Right lobe of liver (tissue), 6 donors: ENCODE measurements around the gene CRHBP. TPM values are rescaled to one million over a fixed set of nuclear protein-coding genes. Genes with fewer than 3 reads are reported as not detected.
"Not testable (repeated sequence)": the region's sequence is repeated elsewhere in the genome, so short reads cannot be mapped to it uniquely, and the experiment has no call there.

Experiments
- ATAC-seq, 4 donors: fragments of 200-7000 bp; cut with Tn5 transposase; one replicate each; pipeline ENCODE4 v1.9.1; 2020; ENCODE audit warnings: mild to moderate bottlenecking in 4 of 4, moderate library complexity in 4 of 4
- DNase-seq, 3 donors: peaks; one replicate each; pipeline ENCODE4 v3.0.0-alpha.2; 2020
- H3K27ac ChIP-seq, 3 donors: fragments of 200-600 bp; one replicate each; pipeline ENCODE4 v1.8.0; 2022
- H3K27me3 ChIP-seq, 2 donors: fragments of 200-600 bp; one replicate each; pipeline ENCODE4 v1.8.0; 2022
- H3K36me3 ChIP-seq, 4 donors: fragments of 200-600 bp; sonication (generic) in 1 of 4; one replicate each; pipeline versions ENCODE4 v1.5.1 to v1.8.0; 2017 to 2022; ENCODE audit warnings: control low read depth in 1 of 4
- H3K4me1 ChIP-seq, 4 donors: fragments of 200-600 bp; sonication (generic) in 1 of 4; one replicate each; pipeline versions ENCODE4 v1.5.1 to v1.8.0; 2017 to 2022; ENCODE audit warnings: control low read depth in 1 of 4
- H3K4me3 ChIP-seq, 3 donors: fragments of 200-600 bp; one replicate each; pipeline ENCODE4 v1.8.0; 2022
- H3K9me3 ChIP-seq, 4 donors: fragments of 200-600 bp; sonication (generic) in 1 of 4; one replicate each; pipeline versions ENCODE4 v1.5.1 to v1.8.0; 2017 to 2022; ENCODE audit warnings: control low read depth in 1 of 4
- CTCF ChIP-seq, 4 donors: fragments of 200-600 bp in 3 of 4; fragments of 450-650 bp in 1 of 4; IDR thresholded peaks; one replicate each; pipeline versions ENCODE4 v1.5.1 to v1.8.0; 2016 to 2022; ENCODE audit warnings: antibody characterized with exemption in 4 of 4, mild to moderate bottlenecking in 2 of 4
- POLR2A ChIP-seq: fragments of 450-650 bp; IDR thresholded peaks from one replicate; pipeline ENCODE4 v1.6.1; 2017; ENCODE audit warnings: antibody characterized with exemption, mild to moderate bottlenecking
- WGBS: methylation state at CpG from one replicate; pipeline ENCODE4 v1.1.6; 2018; ENCODE audit warnings: low coverage, low lambda C conversion rate; ENCODE audit not compliant: insufficient coverage; ENCODE audit errors: missing lambda C conversion rate; 5-methylcytosine and 5-hydroxymethylcytosine counted together
- intact Hi-C, 2 donors: fragments of 100-400 bp; cut with DNase I; formaldehyde crosslinking; loops; one replicate each; pipeline versions ENCODE4 v1.11.2 to v1.14.1; 2022
- long read RNA-seq: library from polyadenylated mRNA; unstranded; transcript quantifications from one replicate; pipeline ENCODE4 v2.0.0, GENCODE V29; 2019
- total RNA-seq, 6 experiments: library from RNA; depleted of rRNA in 2 of 6; stranded (reverse); fragments of >200 nt in 2 of 6; fragmentation: NEBNext Ultra II Directional in 3 of 6; extraction: Animal tissue kit (Norgen Biotek cat#: 25700) in 3 of 6; gene quantifications; one replicate each; pipeline versions ENCODE4 v1.1.0 to v1.2.4, GENCODE V29; 2016 to 2023
- donor health status: DM: no; HTN: yes; CAD: no.
- donor health status: DM: no; HTN: no; CAD: no.
- donor health status: DM: no; HTN: no; CAD: no.
- donor health status: DM: no; HTN: yes; CAD: no.
- donor health status: DM: no; HTN: yes; CAD: no.

CRHBP gene
- total RNA-seq = 100 to 1,000 TPM in 2 of 6 experiments, 10 to 100 TPM in 4; 19.2 to 130 (median 40.6) TPM
- long read RNA-seq, transcript CRHBP-201 (7 exons, 1,980 nt) = major isoform, 19 of 22 reads
- long read RNA-seq, partial matches to known transcripts = 2 of 22 reads
- long read RNA-seq, other reads (novel, unspliced or antisense) = 1 of 22 reads

GRCh38 chr5:76952795-76953536 is at the start of gene CRHBP:
Gene CRHBP, plus strand, starts transcription at chr5:76953045. Its CDS starts 90 bp downstream, at chr5:76953135.
- WGBS = 17% methylated on average over 18 of the region's 23 CpGs
- intact Hi-C loops = no loop called here
- ATAC-seq (peak; percentile 60 to 68 (median 64)), DNase-seq (no peak)
- Histone ChIP-seq H3K27ac (peak within 1 kb of the TSS; percentile 31 to 69 (median 37)), H3K4me1 (peaks cover 0 to 13% (median 2%) of the 10 kb centered on the region in 4 donors), H3K27me3 (peaks cover 0 to 14% of the 10 kb centered on the region in 2 donors), H3K36me3 (no peaks in the 10 kb centered on the region), H3K4me3 (peak within 1 kb of the TSS; percentile 35 to 51 (median 41)), H3K9me3 (no peaks in the 10 kb centered on the region)
- TF ChIP-seq POLR2A (peak; percentile 12), CTCF (IDR thresholded peaks at IDR 0.05) (no peak)

GRCh38 chr5:76908166-76908565 is 44.7 kb upstream of the CRHBP start:
- Histone ChIP-seq H3K27ac (no peak overlapping the region), H3K4me1 (peaks cover 0 to 14% (median 3%) of the 10 kb centered on the region in 4 donors), H3K27me3 (no peaks in the 10 kb centered on the region), H3K4me3 (no peak overlapping the region), H3K36me3 (no peaks in the 10 kb centered on the region), H3K9me3 (no peaks in the 10 kb centered on the region)
- 77% methylated on average over 4 of the region's 7 CpGs for WGBS
- intact Hi-C loops = no loop called here
- DNase-seq (no peak), ATAC-seq (no peak)
- TF ChIP-seq POLR2A (no peak), CTCF (IDR thresholded peaks at IDR 0.05) (no peak)

GRCh38 chr5:76910344-76910933 is 42.4 kb upstream of the CRHBP start:
- Histone ChIP-seq H3K27ac (peak overlapping the region in 2 of 3 donors; percentile 73 to 82), H3K4me1 (peaks cover 0 to 14% (median 3%) of the 10 kb centered on the region in 4 donors)
- H3K36me3 ChIP-seq, H3K27me3 ChIP-seq, H3K9me3 ChIP-seq, intact Hi-C loops, H3K4me3 ChIP-seq: not testable (repeated sequence)
- peak; percentile 60 to 82 (median 65) for ATAC-seq
- peak; percentile 66 to 88 (median 84) for DNase-seq
- 19% methylated on average over 3 of the region's 9 CpGs for WGBS

- H3K4me1 ChIP-seq = peaks cover 0 to 14% (median 3%) of the 10 kb centered on the region in 4 donors
- H3K4me3 ChIP-seq, H3K27ac ChIP-seq, H3K36me3 ChIP-seq, DNase-seq, H3K27me3 ChIP-seq, ATAC-seq, H3K9me3 ChIP-seq, intact Hi-C loops: not testable (repeated sequence)
- WGBS = 80% methylated on average over 12 of the region's 14 CpGs
Observed at GRCh38 chr5:76914671-76915070, 38.2 kb upstream of the CRHBP start.

GRCh38 chr5:76918539-76918938 is 34.3 kb upstream of the CRHBP start:
- no peaks in the 10 kb centered on the region for H3K36me3 ChIP-seq
- DNase-seq (no peak), ATAC-seq (no peak)
- 81% methylated on average over 2 of the region's 3 CpGs for WGBS
- no peak for TF ChIP-seq POLR2A
- no peak for TF ChIP-seq CTCF (IDR thresholded peaks at IDR 0.05)
- H3K4me1 ChIP-seq = no peaks in the 10 kb centered on the region
- H3K27ac ChIP-seq = no peak overlapping the region
- intact Hi-C loops = no loop called here
- no peak overlapping the region for H3K4me3 ChIP-seq
- no peaks in the 10 kb centered on the region for H3K27me3 ChIP-seq
- no peaks in the 10 kb centered on the region for H3K9me3 ChIP-seq
